HG02884 (cell line): ENCODE data around the gene RELT.

Source experiments
- ATAC-seq: cut with Tn5 transposase; IDR thresholded peaks from one replicate; pipeline ENCODE4 v1.9.1; 2021; ENCODE audit warnings: mild to moderate bottlenecking, moderate library complexity; ENCODE audit not compliant: unreplicated experiment

The RELT gene

DNA sequence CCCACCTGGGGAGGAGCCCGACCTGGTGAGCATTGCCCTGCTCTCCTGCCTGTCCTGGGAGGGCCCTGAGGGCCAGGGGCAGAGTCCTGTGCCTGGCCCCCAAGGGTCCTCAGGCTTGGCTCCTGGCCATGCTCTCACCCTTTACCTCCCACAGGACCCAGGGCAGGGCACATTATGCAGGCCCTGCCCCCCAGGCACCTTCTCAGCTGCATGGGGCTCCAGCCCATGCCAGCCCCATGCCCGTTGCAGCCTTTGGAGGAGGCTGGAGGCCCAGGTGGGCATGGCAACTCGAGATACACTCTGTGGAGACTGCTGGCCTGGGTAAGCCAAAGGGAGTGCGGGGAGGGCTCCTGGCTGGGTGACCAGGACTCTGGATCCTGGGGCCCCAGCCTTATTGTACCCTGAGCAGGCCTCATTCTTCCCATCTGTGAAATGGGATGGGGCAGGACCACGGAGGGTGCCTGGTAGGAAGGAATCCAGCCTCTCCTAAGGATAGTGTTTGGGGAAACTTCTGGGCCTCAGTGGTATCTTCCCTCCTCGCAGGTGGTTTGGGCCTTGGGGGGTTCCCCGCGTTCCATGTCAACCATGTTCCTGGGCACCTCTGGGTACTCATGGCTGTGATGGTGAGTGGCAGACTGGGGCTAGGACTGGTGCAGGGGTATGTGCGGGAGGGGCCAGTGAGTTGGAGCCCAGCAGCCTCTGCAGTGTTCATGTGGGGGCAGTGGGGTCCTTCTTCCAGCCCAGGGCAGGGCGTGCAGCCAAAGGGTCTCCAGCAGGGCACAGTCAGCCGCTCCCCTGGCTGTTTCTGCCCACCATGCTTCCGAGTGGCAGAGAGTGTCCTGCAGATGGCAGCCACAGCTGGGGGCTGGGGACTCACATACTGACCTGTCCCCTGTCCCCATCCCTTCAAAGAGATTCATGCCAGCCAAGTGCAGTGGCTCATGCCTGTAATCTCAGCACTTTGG is 14.7 kb downstream of the RELT start:
- no peak for ATAC-seq

DNA sequence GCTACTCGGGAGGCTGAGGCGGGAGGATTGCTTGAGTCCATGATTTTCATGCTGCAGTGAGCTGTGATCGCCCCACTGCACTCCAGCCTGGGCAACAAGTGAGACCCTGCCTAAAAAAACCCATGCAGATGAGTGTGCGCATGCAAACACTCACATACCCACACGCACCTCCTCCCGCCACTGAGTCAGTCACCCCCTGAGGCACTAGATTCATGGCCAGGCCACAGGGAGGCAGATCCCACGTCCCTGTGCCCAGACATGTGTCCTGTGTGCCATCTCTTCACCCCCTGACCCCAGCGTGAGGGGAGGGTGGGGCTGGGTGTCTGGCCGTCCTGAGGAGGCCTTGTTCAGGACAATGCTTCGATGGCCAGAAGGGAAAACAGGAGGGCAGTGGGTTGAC is 15.5 kb downstream of the RELT start:
- no peak for ATAC-seq

DNA sequence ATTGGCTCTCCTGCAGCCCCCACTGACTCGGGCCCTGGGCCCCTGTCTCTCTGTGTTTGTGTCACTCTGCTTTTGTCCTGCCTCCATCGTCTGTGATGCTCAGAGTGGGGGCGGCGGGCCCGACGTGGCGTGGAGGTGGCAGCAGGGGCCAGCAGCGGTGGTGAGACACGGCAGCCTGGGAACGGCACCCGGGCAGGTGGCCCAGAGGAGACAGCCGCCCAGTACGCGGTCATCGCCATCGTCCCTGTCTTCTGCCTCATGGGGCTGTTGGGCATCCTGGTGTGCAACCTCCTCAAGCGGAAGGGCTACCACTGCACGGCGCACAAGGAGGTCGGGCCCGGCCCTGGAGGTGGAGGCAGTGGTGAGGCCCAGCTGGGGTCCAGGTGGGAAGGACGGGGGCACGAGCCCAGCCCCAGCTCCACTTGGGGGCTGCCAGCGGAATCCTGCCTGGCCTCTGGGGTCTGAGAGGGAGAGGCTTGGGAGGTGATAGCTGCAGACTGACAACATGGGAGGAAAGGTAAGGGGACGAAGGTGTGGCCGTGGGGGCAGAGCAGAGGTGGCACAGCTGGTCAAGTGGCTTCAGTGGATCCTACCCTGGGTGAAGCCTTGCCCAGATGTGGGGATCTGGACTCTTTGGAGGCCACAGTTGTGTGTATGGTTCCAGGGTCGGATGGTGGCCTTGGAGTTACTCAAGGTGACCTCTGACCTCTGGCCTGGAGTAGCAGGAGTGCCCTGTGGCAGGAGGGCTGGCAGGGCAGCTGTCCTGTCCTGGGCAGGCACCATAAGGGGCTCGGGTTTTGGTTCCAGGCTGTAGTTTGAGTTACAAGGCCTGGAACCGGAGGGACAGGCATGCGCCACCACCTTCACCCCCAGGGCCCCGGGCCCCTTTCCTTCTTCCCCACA is 16.2 kb downstream of the RELT start:
- ATAC-seq: no peak

DNA sequence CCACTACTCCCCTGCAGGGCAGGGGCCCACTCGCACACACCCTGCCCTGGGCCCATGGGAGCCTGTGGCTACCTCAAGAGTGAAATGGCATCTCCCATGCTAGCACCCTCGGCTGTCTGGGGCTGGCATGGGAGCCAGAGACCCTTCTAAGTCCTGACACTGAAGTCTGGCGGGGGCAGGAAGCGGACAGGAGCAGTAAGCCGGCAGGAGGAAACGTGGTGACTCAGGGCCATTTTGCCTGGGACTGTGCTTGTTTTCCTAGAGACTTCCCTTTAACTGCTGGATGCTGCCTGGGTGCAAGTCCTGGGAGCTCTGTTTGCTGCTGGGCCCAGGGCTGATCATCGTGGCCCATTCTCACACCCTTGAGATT is 16.8 kb downstream of the RELT start:
- ATAC-seq: no peak

DNA sequence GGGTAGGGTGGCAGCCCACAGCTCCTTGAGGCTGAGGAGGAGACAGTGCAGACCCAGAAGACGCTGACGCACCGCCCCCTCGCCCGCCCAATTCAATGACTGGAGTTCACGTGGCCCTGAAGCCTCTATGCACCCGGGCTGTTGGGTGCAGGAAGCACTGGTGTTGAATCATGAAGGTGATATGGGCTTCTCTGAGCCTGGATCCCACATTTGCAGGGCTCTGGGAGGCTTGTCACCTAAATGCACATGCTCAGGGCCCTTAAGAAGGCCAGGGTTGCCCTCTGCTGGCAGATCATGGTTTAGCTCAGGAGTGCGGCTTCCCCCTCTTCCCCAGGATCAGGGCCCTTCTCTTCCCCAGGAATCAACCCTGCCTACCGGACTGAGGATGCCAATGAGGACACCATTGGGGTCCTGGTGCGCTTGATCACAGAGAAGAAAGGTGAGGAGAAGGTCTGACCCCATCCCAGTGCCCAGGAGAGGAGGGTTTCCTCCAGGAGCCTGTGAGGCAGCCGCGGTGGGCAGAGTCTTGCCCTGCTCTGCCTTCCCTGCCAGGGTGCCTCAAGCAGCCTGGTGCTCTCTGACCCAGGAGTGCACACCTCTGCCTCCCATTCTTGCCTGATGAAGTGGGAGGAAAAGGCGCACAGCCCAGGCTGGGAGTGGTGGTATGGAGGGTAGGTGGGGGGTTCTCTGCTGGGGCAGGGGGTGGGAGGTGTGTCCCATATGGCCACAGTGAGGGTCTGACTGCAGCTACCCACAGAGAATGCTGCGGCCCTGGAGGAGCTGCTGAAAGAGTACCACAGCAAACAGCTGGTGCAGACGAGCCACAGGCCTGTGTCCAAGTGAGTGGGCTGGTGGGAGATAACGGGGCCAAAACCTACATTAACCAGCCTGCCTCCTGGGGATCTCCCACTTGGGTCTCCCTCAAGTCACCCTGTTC is 17.5 kb downstream of the RELT start:
- no peak for ATAC-seq

DNA sequence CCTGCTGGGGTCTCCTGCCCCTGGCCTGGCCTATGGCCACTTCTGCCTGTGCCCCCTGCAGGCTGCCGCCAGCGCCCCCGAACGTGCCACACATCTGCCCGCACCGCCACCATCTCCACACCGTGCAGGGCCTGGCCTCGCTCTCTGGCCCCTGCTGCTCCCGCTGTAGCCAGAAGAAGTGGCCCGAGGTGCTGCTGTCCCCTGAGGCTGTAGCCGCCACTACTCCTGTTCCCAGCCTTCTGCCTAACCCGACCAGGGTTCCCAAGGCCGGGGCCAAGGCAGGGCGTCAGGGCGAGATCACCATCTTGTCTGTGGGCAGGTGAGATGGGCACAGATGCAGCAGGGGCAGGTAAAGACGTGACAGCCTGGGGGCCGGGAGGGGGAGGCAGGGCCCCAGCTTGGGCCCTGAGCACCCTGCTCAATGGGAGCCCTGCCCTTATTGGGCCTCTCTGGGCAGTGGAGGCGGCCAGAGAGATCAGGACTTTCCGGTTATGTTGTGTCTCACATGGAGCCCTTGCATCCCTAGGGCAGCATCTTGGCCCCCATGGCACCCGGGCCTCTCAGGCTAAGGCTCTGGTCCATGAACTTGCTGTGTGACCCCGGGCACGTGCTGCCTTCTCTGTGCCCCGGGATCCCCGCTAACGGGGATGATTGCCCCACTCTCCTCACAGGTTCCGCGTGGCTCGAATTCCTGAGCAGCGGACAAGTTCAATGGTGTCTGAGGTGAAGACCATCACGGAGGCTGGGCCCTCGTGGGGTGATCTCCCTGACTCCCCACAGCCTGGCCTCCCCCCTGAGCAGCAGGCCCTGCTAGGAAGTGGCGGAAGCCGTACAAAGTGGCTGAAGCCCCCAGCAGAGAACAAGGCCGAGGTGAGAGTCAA is 18.5 kb downstream of the RELT start:
- ATAC-seq: no peak

DNA sequence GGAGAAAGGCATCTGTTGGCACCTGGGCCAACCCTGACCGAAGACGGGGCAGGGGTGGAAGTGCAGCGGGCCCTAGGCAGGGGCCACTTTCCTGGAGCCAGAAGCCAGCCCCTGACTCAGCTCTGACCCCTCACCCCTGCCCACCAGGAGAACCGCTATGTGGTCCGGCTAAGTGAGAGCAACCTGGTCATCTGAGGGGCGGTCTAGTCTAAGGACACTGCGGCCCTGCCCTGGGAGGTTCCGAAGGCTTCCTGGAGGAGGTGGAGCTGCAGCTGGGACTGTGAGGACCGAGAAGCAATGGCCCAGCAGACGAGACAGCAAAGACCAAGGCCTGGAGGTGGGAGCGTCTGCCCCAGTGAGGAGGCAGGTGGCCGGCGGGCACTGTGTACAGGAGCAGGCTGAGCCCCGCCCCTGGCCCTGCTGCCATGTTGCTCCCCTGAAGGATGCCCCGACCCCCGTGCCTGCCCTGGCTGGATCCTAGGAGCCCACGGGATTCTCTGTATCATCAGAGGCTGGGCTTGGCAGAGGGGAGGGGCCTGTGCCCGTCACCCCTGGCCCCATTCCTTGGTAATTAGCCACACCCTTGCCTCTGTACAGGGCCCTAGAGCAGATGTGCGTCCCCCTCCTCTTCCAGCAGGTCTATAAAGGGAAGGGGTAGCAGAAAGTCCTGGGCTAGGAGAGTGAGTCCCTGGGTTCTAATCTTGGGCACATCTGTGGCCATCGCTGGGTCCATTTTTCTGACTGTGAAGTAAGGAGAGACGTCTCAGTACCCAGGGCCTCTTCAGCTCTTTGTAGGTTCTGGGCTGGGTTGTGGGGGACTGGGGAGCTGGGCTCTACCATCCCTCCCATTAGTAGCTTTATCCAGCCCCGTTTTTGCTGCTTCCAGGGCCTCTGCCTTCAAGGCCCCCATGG is 19.4 kb downstream of the RELT start:
- no peak for ATAC-seq

DNA sequence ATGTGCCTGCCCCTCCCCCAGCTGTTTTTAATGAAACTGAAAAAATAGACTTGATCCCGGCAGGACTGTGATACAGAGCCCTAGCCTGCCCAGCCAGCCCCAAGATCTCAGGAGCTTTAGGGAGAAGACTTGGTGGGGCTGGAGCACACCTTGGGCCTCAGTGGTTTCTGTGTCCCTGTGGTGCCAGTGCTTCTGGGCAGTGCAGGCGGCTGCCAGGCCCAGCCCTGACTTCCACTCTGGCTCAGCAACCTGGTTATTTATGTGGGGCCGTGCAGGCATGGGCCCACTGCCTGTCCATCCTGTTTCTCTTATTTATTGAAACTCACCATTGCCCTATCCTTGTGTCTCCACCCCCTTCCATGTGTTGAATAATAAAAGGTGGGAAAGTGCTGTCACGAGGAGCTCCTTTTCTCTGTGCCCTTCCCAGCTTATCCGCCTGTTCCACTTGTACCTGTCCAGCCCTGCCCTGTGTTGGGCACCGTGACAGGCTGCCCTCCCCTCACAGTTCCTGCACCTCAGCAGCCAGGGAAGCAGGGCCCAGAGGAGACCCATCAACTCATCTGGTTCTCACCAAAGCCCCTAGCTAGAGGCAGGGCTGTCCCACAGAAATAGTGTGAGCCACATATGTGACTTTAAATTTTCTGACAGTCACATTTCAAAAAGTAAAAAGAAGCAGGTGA is 20.2 kb downstream of the RELT start:
- ATAC-seq: no peak

DNA sequence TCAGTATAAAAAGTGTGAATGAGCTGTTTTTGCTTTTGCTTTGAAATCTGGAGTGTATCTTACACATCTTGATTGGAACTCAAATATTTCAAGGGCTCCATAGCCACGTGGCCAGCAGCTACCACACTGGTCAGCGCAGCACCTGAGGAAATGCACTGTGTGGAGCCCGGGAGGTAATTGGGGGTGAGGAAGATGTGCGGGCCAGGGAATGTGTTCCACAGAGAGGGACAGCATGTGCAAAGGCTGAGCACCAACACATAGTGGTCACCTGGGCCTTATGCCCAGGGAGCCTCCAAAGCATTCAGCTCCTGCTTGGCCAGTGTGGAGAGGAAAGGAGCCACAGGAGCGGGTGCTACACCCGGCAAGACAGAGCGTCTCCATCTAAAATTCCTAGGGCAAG is 20.8 kb downstream of the RELT start:
- ATAC-seq: no peak

DNA sequence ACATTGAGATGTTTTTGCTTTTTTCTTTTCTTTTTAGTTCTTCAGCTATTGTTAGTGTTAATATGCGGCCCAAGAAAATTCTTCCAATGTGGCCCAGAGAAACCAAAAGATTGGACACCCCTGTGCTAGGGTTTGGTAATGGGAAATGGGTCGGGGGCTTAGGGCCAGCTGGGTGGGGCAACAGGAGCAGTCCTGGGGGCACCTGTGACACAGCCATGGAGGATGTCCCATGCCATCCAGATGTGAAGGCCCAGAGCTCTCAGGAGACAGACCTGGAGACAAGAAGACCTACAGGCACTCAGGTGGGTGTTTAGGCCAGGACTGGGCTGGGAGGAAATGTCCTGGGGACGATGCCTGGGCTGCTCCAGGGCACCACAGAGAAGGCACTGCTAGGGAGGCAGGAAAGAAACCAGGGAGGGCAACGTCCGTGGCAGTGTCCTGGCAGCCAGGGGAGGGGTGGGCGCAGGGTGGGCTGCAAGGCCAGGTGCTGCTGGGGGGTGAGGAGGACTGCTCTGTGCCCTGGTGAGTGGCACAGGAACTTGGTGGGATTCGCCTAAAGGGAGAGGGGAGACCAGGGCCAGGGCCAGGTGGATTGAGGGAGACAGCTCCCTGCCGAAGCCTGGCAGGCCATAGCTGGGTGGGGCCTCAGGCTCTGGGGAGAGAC is 21.4 kb downstream of the RELT start:
- no peak for ATAC-seq

DNA sequence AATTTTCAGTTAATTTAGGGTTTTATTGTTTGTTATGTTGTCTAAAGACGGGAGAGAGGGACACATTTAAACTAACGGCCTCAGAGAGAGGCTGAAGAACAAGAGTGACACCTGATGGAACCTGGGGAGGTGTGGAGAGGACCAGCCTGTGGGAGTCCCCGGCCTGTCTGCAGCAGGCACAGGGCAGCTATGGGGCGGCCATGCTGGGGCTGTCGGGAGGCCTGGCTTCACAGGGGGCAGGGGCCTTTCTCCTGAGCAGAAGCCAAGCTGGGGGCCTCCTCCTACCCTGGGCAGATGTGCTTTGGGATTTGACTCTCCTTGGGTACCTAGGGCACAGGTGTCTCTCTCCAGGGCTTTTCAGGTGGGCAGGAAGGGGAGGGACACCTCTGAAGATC is 21.9 kb downstream of the RELT start:
- ATAC-seq: no peak

DNA sequence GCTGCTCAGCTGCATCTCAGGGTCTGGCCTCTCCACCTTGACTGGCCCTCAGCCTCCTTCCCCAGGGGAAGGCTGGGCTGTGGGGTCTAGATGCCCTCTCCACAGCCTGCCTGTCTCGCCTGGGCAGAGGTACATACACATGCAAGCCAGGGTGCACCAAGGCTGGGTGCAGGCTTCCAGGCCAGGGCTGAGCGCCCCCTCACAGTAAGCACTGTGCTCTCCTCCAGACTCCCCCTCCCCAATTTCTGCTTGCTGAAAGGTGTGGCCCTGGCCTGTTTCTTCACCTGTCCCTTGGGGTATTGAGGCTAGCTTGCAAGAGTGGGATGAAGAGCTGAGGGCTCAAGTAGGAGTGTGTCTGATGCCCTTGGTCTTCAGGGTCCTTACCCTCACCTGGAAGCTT is 22.5 kb downstream of the RELT start:
- ATAC-seq: no peak

DNA sequence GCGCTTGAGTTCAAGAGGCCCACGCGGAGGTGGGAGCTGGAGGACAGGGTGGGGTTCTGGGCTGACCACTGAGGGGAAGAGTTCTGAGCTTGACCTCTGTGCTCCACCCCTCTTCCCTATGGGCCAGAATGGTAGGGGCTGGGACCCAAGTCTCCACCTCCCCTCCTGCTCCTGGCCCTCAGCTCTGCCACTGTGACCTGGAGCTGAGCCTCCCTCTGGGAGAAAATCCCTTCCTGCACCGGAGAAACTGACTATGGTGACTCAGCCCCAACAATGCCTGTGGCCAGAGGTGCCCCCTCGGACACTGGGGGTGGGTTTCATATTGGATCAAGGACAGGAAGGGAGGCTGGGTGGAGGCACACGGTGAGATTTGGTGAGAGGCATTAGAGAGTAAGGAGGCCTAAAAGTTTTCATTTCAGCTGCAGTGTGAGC is 23.0 kb downstream of the RELT start:
- ATAC-seq: no peak

DNA sequence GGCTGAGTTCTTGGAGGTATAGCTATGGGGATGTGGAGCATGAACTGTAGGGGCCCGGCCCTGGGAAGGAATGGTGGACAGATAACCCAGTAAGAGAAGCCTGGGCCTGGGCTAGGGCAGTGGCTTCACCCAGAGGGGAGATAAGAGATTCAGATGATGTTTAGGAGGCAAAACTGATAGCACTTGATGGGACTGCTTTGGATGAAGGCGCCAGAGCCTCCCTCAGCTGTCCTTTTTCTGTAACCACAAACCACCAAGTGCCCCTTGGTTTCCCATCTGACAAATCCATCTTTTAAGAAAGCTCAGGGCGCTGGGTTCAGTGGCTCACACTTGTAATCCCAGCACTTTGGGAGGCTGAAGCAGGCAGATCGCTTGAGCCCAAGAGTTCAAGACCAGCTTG is 23.4 kb downstream of the RELT start:
- no peak for ATAC-seq

DNA sequence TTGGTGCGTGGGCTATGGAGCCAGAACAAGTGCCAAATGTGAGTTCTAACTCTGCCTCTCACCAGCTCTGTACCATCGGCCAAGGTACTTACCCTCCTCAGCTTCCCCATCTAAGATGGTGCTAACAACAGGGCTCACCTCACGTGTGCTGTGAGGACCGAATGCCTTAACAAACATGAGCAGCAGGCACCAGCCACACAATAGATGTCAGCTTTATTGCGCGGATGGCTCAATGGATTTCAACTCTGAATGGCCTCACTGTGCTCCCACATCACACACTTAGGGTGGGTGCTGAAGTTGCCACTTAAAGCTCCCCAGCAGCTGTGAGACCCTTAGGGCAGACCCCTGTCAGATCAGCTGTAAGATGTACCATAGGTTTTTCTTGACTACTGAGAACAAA is 24.1 kb downstream of the RELT start:
- no peak for ATAC-seq

DNA sequence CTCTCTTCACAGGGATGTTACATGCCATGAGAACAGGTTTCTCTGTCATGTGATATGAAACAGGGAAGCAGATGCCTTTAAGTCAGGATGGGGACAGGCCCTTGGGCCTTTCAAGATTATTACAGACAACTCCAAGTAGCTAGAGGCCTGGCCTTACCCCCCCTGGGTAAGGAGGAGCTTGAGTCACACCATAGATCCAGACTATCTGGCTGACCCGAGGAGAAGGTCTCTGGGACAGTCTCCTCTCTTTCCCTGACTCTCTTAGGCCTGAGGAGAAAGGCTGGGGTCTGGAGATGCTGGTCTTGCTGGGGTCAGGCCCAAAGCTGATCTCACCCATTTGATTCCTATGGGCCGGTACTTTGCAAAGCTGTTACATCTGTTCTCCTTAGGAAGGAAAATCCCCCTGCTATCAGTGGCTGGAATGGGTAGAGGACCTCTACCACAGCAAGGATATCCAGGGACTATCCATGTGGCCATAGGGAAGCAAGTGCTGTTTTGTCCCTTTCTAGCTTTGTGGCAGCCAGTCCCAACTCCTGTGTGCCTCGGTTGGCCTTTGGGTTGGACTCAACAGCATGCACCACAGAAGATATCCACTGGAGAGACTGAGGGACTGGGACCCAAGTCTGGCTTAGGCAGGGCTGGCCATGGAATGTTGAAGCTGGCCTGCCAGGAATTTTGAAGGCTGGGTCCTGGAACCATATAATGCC is 25.2 kb downstream of the RELT start:
- no peak for ATAC-seq
